Stomach (tissue), 9 donors: Measurements from ENCODE around the gene TAAR2. TPM values are rescaled to one million over a fixed set of nuclear protein-coding genes. Genes with fewer than 3 reads are reported as not detected.

Experiments used
- DNase-seq, 2 donors: peaks; one replicate each; pipeline versions ENCODE4 v3.0.0 to v3.0.0-alpha.2; 2013 to 2019
- H3K27ac ChIP-seq, 5 donors: fragments of 200-600 bp in 4 of 5; sonication (generic) in 4 of 5; one replicate each; pipeline ENCODE4 v1.5.1; 2013 to 2019; ENCODE audit warnings: mild to moderate bottlenecking in 1 of 5, moderate library complexity in 1 of 5
- H3K27me3 ChIP-seq, 3 donors: fragments of 200-600 bp; sonication (generic); one replicate each; pipeline ENCODE4 v1.5.1; 2017 to 2019; ENCODE audit warnings: mixed run types in 1 of 3
- H3K36me3 ChIP-seq, 4 donors: fragments of 200-600 bp; sonication (generic); 1 replicate in 3 of 4; 2 replicates in 1 of 4; pipeline ENCODE4 v1.5.1; 2016 to 2019
- H3K4me1 ChIP-seq, 4 donors: fragments of 200-600 bp; sonication (generic); one replicate each; pipeline ENCODE4 v1.5.1; 2016 to 2019
- H3K4me3 ChIP-seq, 4 donors: fragments of 200-600 bp; sonication (generic) in 3 of 4; one replicate each; pipeline ENCODE4 v1.5.1; 2016 to 2019; ENCODE audit warnings: mild to moderate bottlenecking in 1 of 4
- H3K9me3 ChIP-seq, 4 donors: fragments of 200-600 bp; sonication (generic); one replicate each; pipeline ENCODE4 v1.5.1; 2016 to 2019
- EP300 ChIP-seq: sonication (generic); formaldehyde crosslinking; IDR thresholded peaks from one replicate; pipeline ENCODE4 v1.6.1; 2017; ENCODE audit warnings: antibody characterized with exemption
- POLR2A ChIP-seq, 4 donors: fragments of 450-650 bp; IDR thresholded peaks; one replicate each; pipeline ENCODE4 v1.6.1; 2016; ENCODE audit warnings: antibody characterized with exemption in 4 of 4, control low read depth in 2 of 4, mild to moderate bottlenecking in 1 of 4, moderate library complexity in 1 of 4
- POLR2AphosphoS5 ChIP-seq, 3 donors: sonication (generic); formaldehyde crosslinking; IDR thresholded peaks; one replicate each; pipeline ENCODE4 v1.6.1; 2016; ENCODE audit warnings: antibody characterized with exemption in 3 of 3
- WGBS, 5 donors: extraction: QIAGEN DNeasy Blood & Tissue Kit in 3 of 5; methylation state at CpG; one replicate each; pipeline versions ENCODE4 v1.1.5 to v1.1.7; 2013 to 2018; 5-methylcytosine and 5-hydroxymethylcytosine counted together
- intact Hi-C: fragments of 100-400 bp; cut with DNase I; formaldehyde crosslinking; loops from one replicate; pipeline ENCODE4 v1.15.1; 2023; ENCODE audit warnings: low total_unique reads
- polyA plus RNA-seq, 3 donors: library from polyadenylated mRNA; stranded (reverse); fragments of 200-250 nt; gene quantifications; one replicate each; pipeline ENCODE4 v1.2.3, GENCODE V29; 2013
- total RNA-seq, 5 donors: library from RNA; depleted of rRNA; stranded (reverse); fragments of >200 nt; gene quantifications; one replicate each; pipeline versions ENCODE4 v1.1.0 to v1.2.3, GENCODE V29; 2014 to 2016
- TF ChIP-seq, protein P1 (sequence below), 7 experiments: fragments of 450-650 bp in 4 of 7; fragments of 200-600 bp in 3 of 7; sonication (generic) in 3 of 7; IDR thresholded peaks; one replicate each; pipeline ENCODE4 v1.5.1; 2016 to 2019; ENCODE audit warnings: antibody characterized with exemption in 7 of 7, control low read depth in 2 of 7, mild to moderate bottlenecking in 1 of 7
- donor health status: healthy with polysubstance abuse.
- donor health status: Bipolar disorder and iron deficiency.
- donor health status: healthy.

TAAR2 gene
- total and polyA plus RNA-seq, 8 donors = not detected

DNA sequence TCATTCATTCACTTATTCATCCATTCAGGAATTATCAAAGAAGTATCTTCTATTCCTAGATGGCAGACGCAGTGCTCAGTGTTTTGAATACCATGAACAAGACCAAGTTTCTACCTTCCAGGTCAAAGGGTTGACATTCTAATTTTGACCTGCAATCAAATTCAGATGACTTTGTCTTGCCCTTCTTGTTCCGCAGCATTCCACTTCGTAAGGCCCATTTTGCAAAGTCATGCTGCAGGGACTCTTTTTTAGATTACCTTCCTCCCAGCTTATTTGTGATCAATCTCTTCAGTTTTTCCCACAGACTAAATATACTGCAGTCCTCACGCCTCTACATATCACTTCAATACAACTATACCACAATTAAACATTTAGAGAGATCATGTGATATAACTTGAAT is 42.0 kb upstream of the TAAR2 start:
- H3K4me3 ChIP-seq = no peak overlapping the region
- H3K9me3 ChIP-seq = no peaks in the 10 kb centered on the region
- H3K36me3 ChIP-seq = no peaks in the 10 kb centered on the region
- TF ChIP-seq EP300 (no peak), POLR2A (IDR thresholded peaks at IDR 0.05) (no peak), POLR2AphosphoS5 (IDR thresholded peaks at IDR 0.05) (no peak)
- TF ChIP-seq, protein P1, sequence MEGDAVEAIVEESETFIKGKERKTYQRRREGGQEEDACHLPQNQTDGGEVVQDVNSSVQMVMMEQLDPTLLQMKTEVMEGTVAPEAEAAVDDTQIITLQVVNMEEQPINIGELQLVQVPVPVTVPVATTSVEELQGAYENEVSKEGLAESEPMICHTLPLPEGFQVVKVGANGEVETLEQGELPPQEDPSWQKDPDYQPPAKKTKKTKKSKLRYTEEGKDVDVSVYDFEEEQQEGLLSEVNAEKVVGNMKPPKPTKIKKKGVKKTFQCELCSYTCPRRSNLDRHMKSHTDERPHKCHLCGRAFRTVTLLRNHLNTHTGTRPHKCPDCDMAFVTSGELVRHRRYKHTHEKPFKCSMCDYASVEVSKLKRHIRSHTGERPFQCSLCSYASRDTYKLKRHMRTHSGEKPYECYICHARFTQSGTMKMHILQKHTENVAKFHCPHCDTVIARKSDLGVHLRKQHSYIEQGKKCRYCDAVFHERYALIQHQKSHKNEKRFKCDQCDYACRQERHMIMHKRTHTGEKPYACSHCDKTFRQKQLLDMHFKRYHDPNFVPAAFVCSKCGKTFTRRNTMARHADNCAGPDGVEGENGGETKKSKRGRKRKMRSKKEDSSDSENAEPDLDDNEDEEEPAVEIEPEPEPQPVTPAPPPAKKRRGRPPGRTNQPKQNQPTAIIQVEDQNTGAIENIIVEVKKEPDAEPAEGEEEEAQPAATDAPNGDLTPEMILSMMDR (IDR thresholded peaks at IDR 0.05) = no peak
- peak in 1 of 2 donors; percentile 10 for DNase-seq
- intact Hi-C loops = loop anchor here (10.0 kb wide), 1 partner anchor 99 kb away; no protein-coding TSS in a partner anchor
- no peak overlapping the region for H3K27ac ChIP-seq
- no peaks in the 10 kb centered on the region for H3K27me3 ChIP-seq
- H3K4me1 ChIP-seq = peaks cover 3 to 14% (median 7%) of the 10 kb centered on the region in 4 donors
- 66 to 81% (median 79%) methylated on average over 4 of the region's 4 CpGs for WGBS, 5 donors

DNA sequence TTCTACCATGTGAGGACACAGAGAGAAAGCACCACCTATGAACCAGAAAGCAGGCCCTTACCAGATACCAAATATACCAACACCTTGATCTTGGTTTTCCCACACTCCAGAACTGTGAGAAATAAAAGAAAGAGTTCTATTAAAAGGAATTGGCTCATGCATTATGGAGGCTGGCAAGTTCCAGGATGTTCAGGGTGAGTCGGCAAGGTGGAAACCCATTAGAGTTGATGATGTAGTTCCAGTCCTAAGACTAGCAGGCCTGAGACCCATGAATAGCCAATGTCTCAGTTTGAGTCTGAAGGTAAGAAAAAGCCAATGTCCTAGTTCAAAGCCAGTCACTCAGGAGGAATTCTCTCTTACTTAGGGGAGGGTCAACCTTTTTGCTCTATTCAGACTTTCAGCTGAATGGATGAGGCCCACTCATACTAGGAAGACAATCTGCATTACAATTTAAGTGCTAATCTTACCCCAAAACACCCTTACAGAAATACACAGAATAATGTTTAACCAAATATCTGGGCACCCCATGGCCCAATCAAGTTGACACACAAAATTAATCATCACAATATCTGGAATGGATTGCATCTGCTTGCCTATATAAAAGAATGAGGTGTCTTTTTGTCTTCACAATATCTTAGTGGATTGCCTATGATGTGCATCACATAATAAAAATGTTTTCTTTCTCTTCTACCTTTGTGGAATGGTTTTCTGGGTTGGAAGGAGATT is 40.4 kb upstream of the TAAR2 start:
- DNase-seq = no peak
- H3K9me3 ChIP-seq = no peaks in the 10 kb centered on the region
- H3K27ac ChIP-seq = no peak overlapping the region
- TF ChIP-seq POLR2A (IDR thresholded peaks at IDR 0.05) (no peak), EP300 (no peak), POLR2AphosphoS5 (IDR thresholded peaks at IDR 0.05) (no peak)
- TF ChIP-seq, protein P1 (IDR thresholded peaks at IDR 0.05) = no peak
- H3K36me3 ChIP-seq = no peaks in the 10 kb centered on the region
- peaks cover 0 to 1% (median under 1%) of the 10 kb centered on the region in 4 donors for H3K4me1 ChIP-seq
- WGBS, 5 donors = 90 to 97% (median 93%) methylated on average over 1 of the region's 1 CpG
- H3K27me3 ChIP-seq = no peaks in the 10 kb centered on the region
- H3K4me3 ChIP-seq = no peak overlapping the region
- intact Hi-C loops = loop anchor here (10.0 kb wide), 1 partner anchor 100 kb away; no protein-coding TSS in a partner anchor

DNA sequence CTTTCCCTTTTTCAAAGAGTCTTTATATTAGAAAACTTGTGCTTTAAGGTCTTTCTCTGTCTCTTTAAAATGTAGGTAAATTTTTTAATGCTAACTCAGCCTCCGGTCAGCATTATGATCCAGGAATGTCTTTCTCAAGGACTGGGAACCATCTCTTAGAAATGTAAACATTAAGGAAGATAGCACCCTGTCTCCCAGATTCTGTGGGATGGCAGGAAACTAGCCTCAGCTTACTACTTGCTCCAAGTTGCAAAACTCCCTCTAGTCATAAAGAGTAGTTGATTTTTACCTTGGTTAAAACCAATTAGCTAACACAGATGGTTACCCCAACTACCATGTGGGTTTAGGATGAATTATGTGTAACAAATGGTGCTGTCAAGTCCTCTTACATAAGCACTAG is 39.6 kb upstream of the TAAR2 start:
- peaks cover 0 to 5% (median 0%) of the 10 kb centered on the region in 4 donors for H3K4me1 ChIP-seq
- 81 to 94% (median 81%) methylated on average over 1 of the region's 1 CpG for WGBS, 5 donors
- no peak for DNase-seq
- intact Hi-C loops = loop anchor here (10.0 kb wide), 1 partner anchor 101 kb away; no protein-coding TSS in a partner anchor
- H3K4me3 ChIP-seq = no peak overlapping the region
- H3K27me3 ChIP-seq = no peaks in the 10 kb centered on the region
- no peaks in the 10 kb centered on the region for H3K36me3 ChIP-seq
- no peaks in the 10 kb centered on the region for H3K9me3 ChIP-seq
- H3K27ac ChIP-seq = no peak overlapping the region
- TF ChIP-seq, protein P1 (IDR thresholded peaks at IDR 0.05) = no peak
- no peak for TF ChIP-seq POLR2A (IDR thresholded peaks at IDR 0.05)

DNA sequence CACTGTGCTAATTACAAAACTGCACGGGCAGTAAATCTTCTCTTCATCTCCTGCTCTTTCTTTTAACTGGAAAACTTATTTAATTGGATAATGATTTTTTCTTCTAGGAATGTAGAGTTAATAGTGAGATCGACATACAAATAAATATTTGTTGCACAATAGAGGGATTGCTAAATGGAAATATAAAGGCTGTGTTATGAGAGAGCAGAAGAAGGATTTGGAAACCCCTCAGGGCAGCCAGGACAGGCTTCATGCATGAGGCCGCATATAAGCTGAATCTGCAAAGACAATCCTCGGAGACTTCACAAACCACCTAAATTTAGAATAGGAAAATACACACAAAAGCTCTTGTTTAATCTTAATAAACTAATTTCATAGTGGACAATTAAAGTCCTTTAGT is 37.8 kb upstream of the TAAR2 start:
- TF ChIP-seq EP300 (no peak), POLR2A (IDR thresholded peaks at IDR 0.05) (no peak), POLR2AphosphoS5 (IDR thresholded peaks at IDR 0.05) (no peak)
- TF ChIP-seq, protein P1 (IDR thresholded peaks at IDR 0.05) = no peak
- no peaks in the 10 kb centered on the region for H3K27me3 ChIP-seq
- peaks cover 0 to 5% (median 0%) of the 10 kb centered on the region in 4 donors for H3K4me1 ChIP-seq
- no peaks in the 10 kb centered on the region for H3K9me3 ChIP-seq
- no peak overlapping the region for H3K4me3 ChIP-seq
- DNase-seq = no peak
- H3K27ac ChIP-seq = no peak overlapping the region
- intact Hi-C loops = loop anchor here (10.0 kb wide), 1 partner anchor 103 kb away; no protein-coding TSS in a partner anchor
- 68 to 82% (median 79%) methylated on average over 4 of the region's 4 CpGs for WGBS, 5 donors
- H3K36me3 ChIP-seq = no peaks in the 10 kb centered on the region
